HEK293 (cell line): ENCODE results near the gene MIS18BP1.
A peak's percentile ranks its signal among the peaks of the same experiment; 100 is the strongest.

ENCODE experiments used
- CTCF ChIA-PET: fragments of 350-600 bp; formaldehyde crosslinking; extraction: SDS; loops from one replicate; lab custom pipeline; 2021; ENCODE audit warnings: antibody characterized with exemption; lab: Yijun Ruan, JAX
- POLR2A ChIA-PET: fragments of 300-600 bp; formaldehyde crosslinking; extraction: SDS; loops from one replicate; lab custom pipeline; 2020; ENCODE audit warnings: antibody characterized with exemption, inconsistent platforms; lab: Yijun Ruan, JAX
- H3K27ac ChIP-seq: fragments of 200-500 bp; sonication (Bioruptor generic); 2 replicates; pipeline ENCODE4 v1.5.1; 2014; ENCODE audit warnings: low read depth, low read length, control low read depth, inconsistent platforms; ENCODE audit errors: extremely low read depth
- H3K36me3 ChIP-seq, 2 experiments: fragments of 200-500 bp in 1 of 2; sonication (Bioruptor generic) in 1 of 2; 1 replicate in 1 of 2; 2 replicates in 1 of 2; pipeline ENCODE4 v1.5.1; 2014 to 2017; ENCODE audit warnings: inconsistent platforms in 2 of 2, low read length in 2 of 2; ENCODE audit not compliant: control insufficient read depth in 2 of 2, insufficient read depth in 1 of 2
- H3K4me1 ChIP-seq: fragments of 200-500 bp; sonication (Bioruptor generic); 2 replicates; pipeline ENCODE4 v1.5.1; 2014; ENCODE audit warnings: mild to moderate bottlenecking, low read length, inconsistent platforms; ENCODE audit not compliant: control insufficient read depth, insufficient read depth
- H3K4me3 ChIP-seq: 2 replicates; pipeline ENCODE4 v1.5.1; 2011; ENCODE audit warnings: low read depth, mild to moderate bottlenecking, control low read depth, low read length, moderate library complexity
- H3K9me3 ChIP-seq: fragments of 200-500 bp; sonication (Bioruptor generic); 2 replicates; pipeline ENCODE4 v1.5.1; 2014; ENCODE audit warnings: low read depth, low read length, inconsistent platforms; ENCODE audit not compliant: control insufficient read depth, insufficient read depth
- BCL11A ChIP-seq: fragments of 450-650 bp; formaldehyde crosslinking; IDR thresholded peaks from 2 replicates; pipeline ENCODE4 v1.5.1; 2016; ENCODE audit warnings: low read depth, missing biosample characterization, missing genetic modification characterization
- GLIS1 ChIP-seq: fragments of 450-650 bp; formaldehyde crosslinking; IDR thresholded peaks from 2 replicates; pipeline ENCODE4 v1.5.1; 2016; ENCODE audit warnings: missing biosample characterization, missing genetic modification characterization
- HOXA7 ChIP-seq: sonication (generic); formaldehyde crosslinking; IDR thresholded peaks from 2 replicates; pipeline ENCODE4 v1.8.1; 2022; ENCODE audit warnings: missing genetic modification reagents, borderline replicate concordance
- TCF7L2 ChIP-seq: IDR thresholded peaks from 2 replicates; pipeline ENCODE4 v1.6.1; 2011; ENCODE audit warnings: low read depth, mild to moderate bottlenecking, inconsistent platforms, low read length, moderate library complexity, borderline replicate concordance
- ZNF157 ChIP-seq: fragments of 450-650 bp; formaldehyde crosslinking; IDR thresholded peaks from 2 replicates; pipeline ENCODE4 v1.5.1; 2016; ENCODE audit warnings: missing biosample characterization, missing genetic modification characterization
- ZNF184 ChIP-seq: fragments of 450-650 bp; IDR thresholded peaks from 2 replicates; pipeline ENCODE4 v1.5.1; 2018; ENCODE audit warnings: missing biosample characterization, mild to moderate bottlenecking, missing genetic modification characterization
- ZNF211 ChIP-seq: fragments of 450-650 bp; formaldehyde crosslinking; IDR thresholded peaks from 2 replicates; pipeline ENCODE4 v1.5.1; 2016; ENCODE audit warnings: low read depth, missing biosample characterization, missing genetic modification characterization
- ZNF223 ChIP-seq: fragments of 450-650 bp; formaldehyde crosslinking; IDR thresholded peaks from 2 replicates; pipeline ENCODE4 v1.5.1; 2016; ENCODE audit warnings: missing biosample characterization, missing genetic modification characterization
- ZNF23 ChIP-seq: fragments of 450-650 bp; formaldehyde crosslinking; IDR thresholded peaks from 2 replicates; pipeline ENCODE4 v1.5.1; 2016; ENCODE audit warnings: missing biosample characterization, missing genetic modification characterization, borderline replicate concordance
- ZNF266 ChIP-seq: fragments of 450-650 bp; formaldehyde crosslinking; IDR thresholded peaks from 2 replicates; pipeline ENCODE4 v1.5.1; 2016; ENCODE audit warnings: missing biosample characterization, missing genetic modification characterization, low read depth
- ZNF292 ChIP-seq: fragments of 450-650 bp; formaldehyde crosslinking; IDR thresholded peaks from 2 replicates; pipeline ENCODE4 v1.5.1; 2016; ENCODE audit warnings: low read depth, missing biosample characterization, missing genetic modification characterization, borderline replicate concordance
- ZNF324 ChIP-seq: fragments of 450-650 bp; formaldehyde crosslinking; IDR thresholded peaks from 2 replicates; pipeline ENCODE4 v1.5.1; 2016; ENCODE audit warnings: missing biosample characterization, missing genetic modification characterization
- ZNF404 ChIP-seq: fragments of 450-650 bp; formaldehyde crosslinking; IDR thresholded peaks from 2 replicates; pipeline ENCODE4 v1.5.1; 2017; ENCODE audit warnings: missing biosample characterization, missing genetic modification characterization
- ZNF514 ChIP-seq: fragments of 450-650 bp; formaldehyde crosslinking; IDR thresholded peaks from 2 replicates; pipeline ENCODE4 v1.5.1; 2016; ENCODE audit warnings: missing biosample characterization, missing genetic modification characterization
- ZNF560 ChIP-seq: fragments of 450-650 bp; formaldehyde crosslinking; IDR thresholded peaks from 2 replicates; pipeline ENCODE4 v1.5.1; 2017; ENCODE audit warnings: missing biosample characterization, missing genetic modification characterization, borderline replicate concordance
- ZNF596 ChIP-seq: fragments of 450-650 bp; IDR thresholded peaks from 2 replicates; pipeline ENCODE4 v1.5.0; 2018; ENCODE audit warnings: missing biosample characterization, mild to moderate bottlenecking, missing genetic modification characterization, moderate library complexity
- ZNF701 ChIP-seq: fragments of 450-650 bp; formaldehyde crosslinking; IDR thresholded peaks from 2 replicates; pipeline ENCODE4 v1.5.1; 2016; ENCODE audit warnings: missing biosample characterization, missing genetic modification characterization
- ZNF768 ChIP-seq: fragments of 450-650 bp; formaldehyde crosslinking; IDR thresholded peaks from 2 replicates; pipeline ENCODE4 v1.5.1; 2018; ENCODE audit warnings: missing biosample characterization, mild to moderate bottlenecking, missing genetic modification characterization
- ZNF843 ChIP-seq: fragments of 450-650 bp; formaldehyde crosslinking; IDR thresholded peaks from 2 replicates; pipeline ENCODE4 v1.5.1; 2016; ENCODE audit warnings: missing biosample characterization, missing genetic modification characterization
- ZSCAN16 ChIP-seq: fragments of 450-650 bp; formaldehyde crosslinking; IDR thresholded peaks from 2 replicates; pipeline ENCODE4 v1.5.1; 2016; ENCODE audit warnings: missing biosample characterization, missing genetic modification characterization
- TF ChIP-seq, protein P1 (sequence below): fragments of 450-650 bp; formaldehyde crosslinking; IDR thresholded peaks from 2 replicates; pipeline ENCODE4 v1.5.1; 2016; ENCODE audit warnings: missing biosample characterization, missing genetic modification characterization
- TF ChIP-seq, protein P2 (sequence below): fragments of 450-650 bp; formaldehyde crosslinking; IDR thresholded peaks from 2 replicates; pipeline ENCODE4 v1.5.1; 2016; ENCODE audit warnings: missing biosample characterization, missing genetic modification characterization
- TF ChIP-seq, protein P3 (sequence below): fragments of 450-650 bp; formaldehyde crosslinking; IDR thresholded peaks from 2 replicates; pipeline ENCODE4; 2016; ENCODE audit warnings: missing biosample characterization, missing genetic modification characterization
- TF ChIP-seq, protein P4 (sequence below): fragments of 450-650 bp; formaldehyde crosslinking; IDR thresholded peaks from 2 replicates; pipeline ENCODE4 v1.5.1; 2017; ENCODE audit warnings: missing biosample characterization, mild to moderate bottlenecking, missing genetic modification characterization, moderate library complexity
- TF ChIP-seq, protein P5 (sequence below): fragments of 450-650 bp; formaldehyde crosslinking; optimal IDR thresholded peaks from 2 replicates; pipeline ENCODE3; 2016; ENCODE audit warnings: missing biosample characterization, mild to moderate bottlenecking, missing genetic modification characterization

Gene MIS18BP1

DNA sequence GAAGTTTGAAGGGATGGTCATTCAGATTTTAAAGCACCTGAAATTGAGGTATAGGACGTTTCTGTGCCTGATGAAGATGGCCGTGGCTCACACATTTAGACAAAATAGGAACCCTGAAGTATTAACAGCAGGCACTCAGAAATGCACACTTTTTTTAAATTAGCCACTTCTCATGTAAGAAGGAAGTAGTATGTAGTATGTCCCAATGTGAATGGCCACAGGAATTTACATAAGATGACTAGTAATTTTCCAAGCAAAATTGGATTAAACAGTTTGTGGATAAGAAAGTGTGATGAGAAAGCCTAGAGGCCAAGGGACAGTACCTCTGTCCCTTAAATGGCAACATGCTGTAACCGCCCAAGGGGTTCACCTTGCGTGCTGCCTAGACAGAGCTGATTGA is 1.8 kb upstream of the MIS18BP1 start:
- CTCF ChIA-PET: interaction anchor here (0.6 to 1.0 kb wide), 2 partner anchors 16 to 26 kb away, joined by 3 read pairs; no protein-coding TSS in a partner anchor
- H3K36me3 ChIP-seq: no peaks in the 10 kb centered on the region
- peaks cover 3% of the 10 kb centered on the region; the same call in 1 of the 2 replicates for H3K4me1 ChIP-seq
- POLR2A ChIA-PET: interaction anchor here (0.6 kb wide), 1 partner anchor 11 kb away, joined by 5 read pairs; no protein-coding TSS in a partner anchor
- TF ChIP-seq, protein P1, sequence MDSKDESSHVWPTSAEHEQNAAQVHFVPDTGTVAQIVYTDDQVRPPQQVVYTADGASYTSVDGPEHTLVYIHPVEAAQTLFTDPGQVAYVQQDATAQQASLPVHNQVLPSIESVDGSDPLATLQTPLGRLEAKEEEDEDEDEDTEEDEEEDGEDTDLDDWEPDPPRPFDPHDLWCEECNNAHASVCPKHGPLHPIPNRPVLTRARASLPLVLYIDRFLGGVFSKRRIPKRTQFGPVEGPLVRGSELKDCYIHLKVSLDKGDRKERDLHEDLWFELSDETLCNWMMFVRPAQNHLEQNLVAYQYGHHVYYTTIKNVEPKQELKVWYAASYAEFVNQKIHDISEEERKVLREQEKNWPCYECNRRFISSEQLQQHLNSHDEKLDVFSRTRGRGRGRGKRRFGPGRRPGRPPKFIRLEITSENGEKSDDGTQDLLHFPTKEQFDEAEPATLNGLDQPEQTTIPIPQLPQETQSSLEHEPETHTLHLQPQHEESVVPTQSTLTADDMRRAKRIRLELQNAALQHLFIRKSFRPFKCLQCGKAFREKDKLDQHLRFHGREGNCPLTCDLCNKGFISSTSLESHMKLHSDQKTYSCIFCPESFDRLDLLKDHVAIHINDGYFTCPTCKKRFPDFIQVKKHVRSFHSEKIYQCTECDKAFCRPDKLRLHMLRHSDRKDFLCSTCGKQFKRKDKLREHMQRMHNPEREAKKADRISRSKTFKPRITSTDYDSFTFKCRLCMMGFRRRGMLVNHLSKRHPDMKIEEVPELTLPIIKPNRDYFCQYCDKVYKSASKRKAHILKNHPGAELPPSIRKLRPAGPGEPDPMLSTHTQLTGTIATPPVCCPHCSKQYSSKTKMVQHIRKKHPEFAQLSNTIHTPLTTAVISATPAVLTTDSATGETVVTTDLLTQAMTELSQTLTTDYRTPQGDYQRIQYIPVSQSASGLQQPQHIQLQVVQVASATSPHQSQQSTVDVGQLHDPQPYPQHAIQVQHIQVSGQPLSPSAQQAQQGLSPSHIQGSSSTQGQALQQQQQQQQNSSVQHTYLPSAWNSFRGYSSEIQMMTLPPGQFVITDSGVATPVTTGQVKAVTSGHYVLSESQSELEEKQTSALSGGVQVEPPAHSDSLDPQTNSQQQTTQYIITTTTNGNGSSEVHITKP (tag by site-specific recombination): no peak
- TF ChIP-seq, protein P2, sequence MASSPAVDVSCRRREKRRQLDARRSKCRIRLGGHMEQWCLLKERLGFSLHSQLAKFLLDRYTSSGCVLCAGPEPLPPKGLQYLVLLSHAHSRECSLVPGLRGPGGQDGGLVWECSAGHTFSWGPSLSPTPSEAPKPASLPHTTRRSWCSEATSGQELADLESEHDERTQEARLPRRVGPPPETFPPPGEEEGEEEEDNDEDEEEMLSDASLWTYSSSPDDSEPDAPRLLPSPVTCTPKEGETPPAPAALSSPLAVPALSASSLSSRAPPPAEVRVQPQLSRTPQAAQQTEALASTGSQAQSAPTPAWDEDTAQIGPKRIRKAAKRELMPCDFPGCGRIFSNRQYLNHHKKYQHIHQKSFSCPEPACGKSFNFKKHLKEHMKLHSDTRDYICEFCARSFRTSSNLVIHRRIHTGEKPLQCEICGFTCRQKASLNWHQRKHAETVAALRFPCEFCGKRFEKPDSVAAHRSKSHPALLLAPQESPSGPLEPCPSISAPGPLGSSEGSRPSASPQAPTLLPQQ (tag by site-specific recombination): no peak
- TF ChIP-seq ZNF23: no peak
- TF ChIP-seq ZNF596 (tag by site-specific recombination): no peak
- no peak for TF ChIP-seq ZNF701
- TF ChIP-seq GLIS1 (tag by site-specific recombination): no peak
- no peak for TF ChIP-seq ZNF223
- no peak for TF ChIP-seq ZNF211 (tag by site-specific recombination)
- no peak for TF ChIP-seq TCF7L2
- no peak for TF ChIP-seq ZNF768 (tag by site-specific recombination)
- no peak for TF ChIP-seq BCL11A
- TF ChIP-seq, protein P3, sequence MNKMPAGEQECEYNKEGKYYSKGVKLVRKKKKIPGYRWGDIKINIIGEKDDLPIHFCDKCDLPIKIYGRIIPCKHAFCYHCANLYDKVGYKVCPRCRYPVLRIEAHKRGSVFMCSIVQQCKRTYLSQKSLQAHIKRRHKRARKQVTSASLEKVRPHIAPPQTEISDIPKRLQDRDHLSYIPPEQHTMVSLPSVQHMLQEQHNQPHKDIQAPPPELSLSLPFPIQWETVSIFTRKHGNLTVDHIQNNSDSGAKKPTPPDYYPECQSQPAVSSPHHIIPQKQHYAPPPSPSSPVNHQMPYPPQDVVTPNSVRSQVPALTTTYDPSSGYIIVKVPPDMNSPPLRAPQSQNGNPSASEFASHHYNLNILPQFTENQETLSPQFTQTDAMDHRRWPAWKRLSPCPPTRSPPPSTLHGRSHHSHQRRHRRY (tag by site-specific recombination): no peak
- TF ChIP-seq ZNF404 (tag by site-specific recombination): no peak
- TF ChIP-seq, protein P4, sequence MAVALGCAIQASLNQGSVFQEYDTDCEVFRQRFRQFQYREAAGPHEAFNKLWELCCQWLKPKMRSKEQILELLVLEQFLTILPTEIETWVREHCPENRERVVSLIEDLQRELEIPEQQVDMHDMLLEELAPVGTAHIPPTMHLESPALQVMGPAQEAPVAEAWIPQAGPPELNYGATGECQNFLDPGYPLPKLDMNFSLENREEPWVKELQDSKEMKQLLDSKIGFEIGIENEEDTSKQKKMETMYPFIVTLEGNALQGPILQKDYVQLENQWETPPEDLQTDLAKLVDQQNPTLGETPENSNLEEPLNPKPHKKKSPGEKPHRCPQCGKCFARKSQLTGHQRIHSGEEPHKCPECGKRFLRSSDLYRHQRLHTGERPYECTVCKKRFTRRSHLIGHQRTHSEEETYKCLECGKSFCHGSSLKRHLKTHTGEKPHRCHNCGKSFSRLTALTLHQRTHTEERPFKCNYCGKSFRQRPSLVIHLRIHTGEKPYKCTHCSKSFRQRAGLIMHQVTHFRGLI (tag by site-specific recombination): no peak
- no peak for TF ChIP-seq ZNF292 (tag by site-specific recombination)
- no peak for TF ChIP-seq ZNF514
- no peak overlapping the region for H3K27ac ChIP-seq
- H3K4me3 ChIP-seq: no peak overlapping the region
- H3K9me3 ChIP-seq: no peaks in the 10 kb centered on the region

DNA sequence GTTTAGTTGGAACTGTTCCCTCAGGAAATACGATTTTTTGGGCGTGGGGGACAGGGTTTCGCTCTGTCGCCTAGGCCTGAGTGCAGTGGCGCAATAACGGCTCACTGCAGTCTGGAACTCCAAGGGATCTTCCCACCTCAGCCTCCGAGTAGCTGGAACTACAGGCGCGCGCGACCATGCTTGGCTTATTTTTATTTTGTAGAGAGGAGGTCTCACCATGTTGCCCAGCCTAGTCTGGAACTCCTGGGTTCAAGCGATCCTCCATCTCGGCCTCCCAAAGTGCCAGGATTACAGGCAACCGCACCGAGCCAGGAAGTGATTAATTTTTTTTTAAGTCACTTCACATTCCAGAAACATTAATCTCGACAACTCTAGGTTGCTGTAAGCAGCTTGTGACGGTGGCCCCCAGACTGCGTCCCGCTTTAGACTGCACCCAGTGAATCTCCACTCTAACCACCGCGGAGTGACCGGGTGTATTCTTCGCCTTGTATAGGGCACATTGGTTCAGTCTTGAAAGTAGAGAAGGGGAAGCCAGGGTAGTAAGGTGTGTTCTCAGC is 830 bp upstream of the MIS18BP1 start:
- H3K36me3 ChIP-seq: no peaks in the 10 kb centered on the region; a peak in 1 of 3 replicates
- H3K4me1 ChIP-seq: peaks cover 5% of the 10 kb centered on the region; the same call in 1 of the 2 replicates
- CTCF ChIA-PET: interaction anchor here (0.6 to 1.9 kb wide), 9 partner anchors 11 to 340 kb away, joined by 3 to 6 read pairs (median 4); partner anchors contain the start of gene FANCM
- H3K4me3 ChIP-seq: peak overlapping the region; percentile 83
- H3K9me3 ChIP-seq: no peaks in the 10 kb centered on the region
- POLR2A ChIA-PET: interaction anchor here (0.6 to 2.3 kb wide), 5 partner anchors 12 to 292 kb away, joined by 3 to 14 read pairs (median 5); partner anchors contain the start of genes FANCM, KLHL28 and TOGARAM1
- H3K27ac ChIP-seq: peak overlapping the region; percentile 84
- no peak for TF ChIP-seq ZSCAN16
- TF ChIP-seq ZNF184 (tag by site-specific recombination): no peak
- TF ChIP-seq ZNF266 (tag by site-specific recombination): no peak
- TF ChIP-seq, protein P5, sequence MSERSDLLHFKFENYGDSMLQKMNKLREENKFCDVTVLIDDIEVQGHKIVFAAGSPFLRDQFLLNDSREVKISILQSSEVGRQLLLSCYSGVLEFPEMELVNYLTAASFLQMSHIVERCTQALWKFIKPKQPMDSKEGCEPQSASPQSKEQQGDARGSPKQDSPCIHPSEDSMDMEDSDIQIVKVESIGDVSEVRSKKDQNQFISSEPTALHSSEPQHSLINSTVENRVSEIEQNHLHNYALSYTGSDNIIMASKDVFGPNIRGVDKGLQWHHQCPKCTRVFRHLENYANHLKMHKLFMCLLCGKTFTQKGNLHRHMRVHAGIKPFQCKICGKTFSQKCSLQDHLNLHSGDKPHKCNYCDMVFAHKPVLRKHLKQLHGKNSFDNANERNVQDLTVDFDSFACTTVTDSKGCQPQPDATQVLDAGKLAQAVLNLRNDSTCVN (tag by site-specific recombination): no peak
- TF ChIP-seq HOXA7 (CRISPR knock-in tag): no peak
- no peak for TF ChIP-seq ZNF843
- TF ChIP-seq ZNF23: no peak
- no peak for TF ChIP-seq ZNF324 (tag by site-specific recombination)
- no peak for TF ChIP-seq ZNF157 (tag by site-specific recombination)
- TF ChIP-seq ZNF560 (tag by site-specific recombination): no peak
